Mesendoderm (in vitro differentiated cells): ENCODE measurements around the gene GFRA3.

Source experiments
- DNase-seq: peaks from one replicate; pipeline ENCODE4 v3.0.0; 2013
- H2AK5ac ChIP-seq: 2 replicates; pipeline ENCODE4 v1.6.1; 2013; ENCODE audit warnings: low read length, inconsistent platforms
- H2BK120ac ChIP-seq: 2 replicates; pipeline ENCODE4 v1.6.1; 2013; ENCODE audit warnings: low read depth, mild to moderate bottlenecking, low read length, moderate library complexity, mixed read lengths
- H2BK15ac ChIP-seq: replicated peaks from 2 replicates; pipeline ENCODE4 v1.6.1; 2013; ENCODE audit warnings: low read depth, mild to moderate bottlenecking, moderate library complexity
- H2BK5ac ChIP-seq: 2 replicates; pipeline ENCODE4 v1.6.1; 2013; ENCODE audit warnings: low read length, inconsistent platforms
- H3K18ac ChIP-seq: 2 replicates; pipeline ENCODE4 v1.6.1; 2013; ENCODE audit warnings: mild to moderate bottlenecking, low read length, mixed read lengths
- H3K23ac ChIP-seq: one replicate; pipeline ENCODE4 v1.6.1; 2013; ENCODE audit warnings: low read length
- H3K27ac ChIP-seq: 2 replicates; pipeline ENCODE4 v1.5.1; 2013; ENCODE audit warnings: low read depth, mild to moderate bottlenecking, inconsistent platforms, low read length, moderate library complexity
- H3K27me3 ChIP-seq: 2 replicates; pipeline ENCODE4 v1.6.1; 2013; ENCODE audit warnings: low read length, control low read depth, mild to moderate bottlenecking, inconsistent platforms; ENCODE audit not compliant: insufficient read depth, poor library complexity
- H3K36me3 ChIP-seq: 2 replicates; pipeline ENCODE4 v1.6.1; 2013; ENCODE audit warnings: low read length, inconsistent platforms; ENCODE audit not compliant: control insufficient read depth, insufficient read depth
- H3K4ac ChIP-seq: one replicate; pipeline ENCODE4 v1.6.1; 2013; ENCODE audit warnings: low read depth, mild to moderate bottlenecking, low read length, moderate library complexity
- H3K4me1 ChIP-seq: 2 replicates; pipeline ENCODE4 v1.6.1; 2013; ENCODE audit warnings: low read depth, low read length, inconsistent platforms; ENCODE audit not compliant: control insufficient read depth
- H3K4me2 ChIP-seq: 2 replicates; pipeline ENCODE4 v1.6.1; 2013; ENCODE audit warnings: low read length
- H3K4me3 ChIP-seq: 2 replicates; pipeline ENCODE4 v1.5.1; 2013; ENCODE audit warnings: mild to moderate bottlenecking, low read length
- H3K56ac ChIP-seq: one replicate; pipeline ENCODE4 v1.6.1; 2013; ENCODE audit warnings: low read length
- H3K79me1 ChIP-seq: 2 replicates; pipeline ENCODE4 v1.6.1; 2013; ENCODE audit warnings: low read length, inconsistent platforms
- H3K79me2 ChIP-seq: 2 replicates; pipeline ENCODE4 v1.6.1; 2013; ENCODE audit warnings: mild to moderate bottlenecking, low read length; ENCODE audit not compliant: control insufficient read depth, insufficient read depth
- H3K9ac ChIP-seq: 2 replicates; pipeline ENCODE4 v1.6.1; 2013; ENCODE audit warnings: low read length, inconsistent platforms
- H4K5ac ChIP-seq: one replicate; pipeline ENCODE4 v1.6.1; 2013; ENCODE audit warnings: low read length
- H4K8ac ChIP-seq: one replicate; pipeline ENCODE4 v1.6.1; 2013; ENCODE audit warnings: low read depth, mild to moderate bottlenecking, control low read depth, low read length, moderate library complexity
- WGBS: extraction: QIAGEN DNeasy Blood & Tissue Kit; methylation state at CpG from one replicate; pipeline ENCODE4 v1.1.7; 2013; ENCODE audit warnings: low lambda C conversion rate, missing lambda C conversion rate; ENCODE audit not compliant: insufficient coverage; ENCODE audit errors: extremely low coverage; 5-methylcytosine and 5-hydroxymethylcytosine counted together

The GFRA3 gene

DNA sequence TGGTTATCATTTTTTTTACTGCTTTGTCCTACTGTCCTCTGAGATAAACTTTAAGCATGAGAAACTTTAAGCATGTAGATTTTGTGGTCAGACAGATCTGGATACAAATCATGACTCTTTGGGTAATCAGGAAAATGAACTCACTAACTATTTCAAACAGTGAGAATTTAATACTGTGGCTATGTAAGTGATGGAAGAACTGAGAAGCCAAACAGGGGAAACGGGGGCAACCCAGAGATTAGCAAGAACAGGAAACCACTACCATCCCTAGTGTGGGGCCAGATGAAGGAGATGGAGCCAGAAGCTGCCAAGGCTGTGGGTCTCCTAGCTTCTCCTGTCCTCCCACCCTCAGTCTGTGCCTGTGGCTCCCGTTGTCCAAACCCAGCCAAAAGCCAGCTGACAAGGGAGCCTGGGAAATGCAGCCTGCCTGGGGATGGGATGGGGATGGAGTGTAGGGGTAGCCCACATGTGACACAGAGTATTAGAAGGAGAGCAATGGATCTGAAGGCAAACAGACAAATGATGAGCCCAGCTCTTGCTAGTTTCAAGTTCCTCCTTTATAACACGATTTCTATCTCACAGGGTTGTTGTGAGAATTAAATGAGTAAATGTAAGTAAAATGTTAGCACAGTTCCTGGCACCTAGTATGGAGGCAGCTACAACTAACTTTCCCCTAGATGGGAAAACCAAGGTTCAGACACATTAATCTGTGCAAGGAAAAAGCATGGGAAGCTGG, 33.6 kb downstream of the GFRA3 start:
- no peak for DNase-seq
- Histone ChIP-seq H3K4ac (no peak overlapping the region), H3K56ac (no peak overlapping the region), H3K23ac (no peak overlapping the region), H3K9ac (no peak overlapping the region), H2BK15ac (no peak overlapping the region), H4K5ac (no peak overlapping the region), H3K79me1 (no peaks in the 10 kb centered on the region), H3K79me2 (no peaks in the 10 kb centered on the region), H3K4me1 (peaks cover 2% of the 10 kb centered on the region), H3K27ac (no peak overlapping the region), H3K4me2 (no peak overlapping the region), H3K36me3 (no peaks in the 10 kb centered on the region), H3K4me3 (no peak overlapping the region), H3K27me3 (peaks cover 21% of the 10 kb centered on the region), H2BK5ac (no peak overlapping the region), H3K18ac (no peak overlapping the region), H2AK5ac (no peak overlapping the region), H4K8ac (no peak overlapping the region), H2BK120ac (no peak overlapping the region)
- WGBS: no CpG with 5 or more reads among the region's 3 CpGs

DNA sequence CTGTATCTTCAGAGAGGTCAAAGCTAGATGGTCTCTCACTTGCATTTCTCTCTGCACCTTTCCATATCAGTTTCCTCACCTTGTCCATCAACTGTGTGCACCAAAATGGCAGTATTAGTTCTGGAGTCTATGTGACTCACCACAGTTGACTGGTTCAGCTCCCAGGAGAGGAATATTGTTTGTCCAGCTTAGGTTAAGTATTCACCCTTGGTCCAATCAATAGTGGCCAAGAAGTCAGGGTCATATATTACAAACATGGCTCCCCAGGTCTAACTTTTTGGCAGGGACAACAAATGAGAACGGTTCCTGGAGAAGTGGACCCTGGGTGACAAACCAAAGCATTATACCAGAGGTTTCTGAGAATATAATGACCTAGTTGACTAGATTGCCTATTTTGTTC, 36.4 kb downstream of the GFRA3 start:
- Histone ChIP-seq H2AK5ac (no peak overlapping the region), H3K27me3 (peaks cover 21% of the 10 kb centered on the region), H3K9ac (no peak overlapping the region), H3K36me3 (no peaks in the 10 kb centered on the region), H2BK120ac (no peak overlapping the region), H3K4ac (no peak overlapping the region), H4K5ac (no peak overlapping the region), H2BK15ac (no peak overlapping the region), H3K79me2 (no peaks in the 10 kb centered on the region), H3K4me3 (no peak overlapping the region), H3K4me1 (no peaks in the 10 kb centered on the region), H3K4me2 (no peak overlapping the region), H3K27ac (no peak overlapping the region), H4K8ac (no peak overlapping the region), H3K56ac (no peak overlapping the region), H3K79me1 (no peaks in the 10 kb centered on the region), H2BK5ac (no peak overlapping the region), H3K18ac (no peak overlapping the region), H3K23ac (no peak overlapping the region)
- no CpG with 5 or more reads among the region's 1 CpG for WGBS
- DNase-seq: no peak

DNA sequence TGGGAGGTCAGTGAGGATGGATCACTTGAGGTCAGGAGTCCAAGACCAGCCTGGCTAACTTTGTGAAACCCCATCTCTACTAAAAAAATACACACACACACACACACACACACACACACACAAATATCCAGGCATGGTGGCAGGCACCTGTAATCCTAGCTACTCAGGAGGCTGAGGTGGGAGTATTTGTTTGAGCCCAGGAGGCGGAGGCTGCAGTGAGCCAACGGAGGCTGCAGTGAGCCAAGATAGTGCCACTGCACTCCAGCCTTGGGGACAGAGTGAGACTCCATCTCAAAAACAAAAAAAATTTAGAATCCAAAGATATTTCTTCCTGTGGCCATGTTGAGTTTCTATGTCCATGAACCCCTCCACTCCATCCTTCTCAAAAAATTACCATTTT, 39.8 kb downstream of the GFRA3 start:
- Histone ChIP-seq H3K27ac (no peak overlapping the region), H3K79me1 (no peaks in the 10 kb centered on the region), H3K18ac (no peak overlapping the region), H3K56ac (no peak overlapping the region), H2BK5ac (no peak overlapping the region), H3K79me2 (no peaks in the 10 kb centered on the region), H2BK15ac (no peak overlapping the region), H3K9ac (no peak overlapping the region), H3K4ac (no peak overlapping the region), H3K4me2 (no peak overlapping the region), H2AK5ac (no peak overlapping the region), H3K4me1 (peaks cover 2% of the 10 kb centered on the region), H4K8ac (no peak overlapping the region), H3K23ac (no peak overlapping the region), H3K36me3 (no peaks in the 10 kb centered on the region), H3K27me3 (peaks cover 4% of the 10 kb centered on the region), H4K5ac (no peak overlapping the region), H3K4me3 (no peak overlapping the region), H2BK120ac (no peak overlapping the region)
- no peak for DNase-seq
- no CpG with 5 or more reads among the region's 2 CpGs for WGBS

DNA sequence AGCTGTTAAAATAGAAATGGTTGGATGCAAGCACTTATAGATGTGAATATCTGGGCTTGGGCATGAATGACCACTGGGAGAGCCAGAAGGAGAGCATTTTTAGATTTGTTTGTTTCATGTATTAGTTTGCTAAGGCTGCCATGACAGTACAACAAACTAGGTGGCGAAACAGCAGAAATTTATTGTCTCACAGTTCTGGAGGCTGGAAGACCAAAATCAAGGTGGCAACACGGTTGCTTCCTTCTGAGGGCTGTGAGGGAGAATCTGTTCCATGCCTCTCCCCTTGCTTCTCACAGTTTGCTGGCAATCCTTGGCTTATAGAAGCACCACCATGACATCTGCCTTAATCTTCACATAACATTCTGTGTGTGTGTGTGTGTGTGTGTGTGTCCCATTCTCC, 41.1 kb downstream of the GFRA3 start:
- H3K4me2 ChIP-seq: no peak overlapping the region
- no peak overlapping the region for H3K27ac ChIP-seq
- H3K36me3 ChIP-seq: no peaks in the 10 kb centered on the region
- H2BK15ac ChIP-seq: no peak overlapping the region
- H3K9ac ChIP-seq: no peak overlapping the region
- H3K4me3 ChIP-seq: no peak overlapping the region
- no peaks in the 10 kb centered on the region for H3K79me2 ChIP-seq
- H2BK5ac ChIP-seq: no peak overlapping the region
- no peak overlapping the region for H4K5ac ChIP-seq
- no peaks in the 10 kb centered on the region for H3K27me3 ChIP-seq
- H2BK120ac ChIP-seq: no peak overlapping the region
- H3K23ac ChIP-seq: no peak overlapping the region
- no peak for DNase-seq
- H3K56ac ChIP-seq: no peak overlapping the region
- no peak overlapping the region for H4K8ac ChIP-seq
- H3K79me1 ChIP-seq: no peaks in the 10 kb centered on the region
- H2AK5ac ChIP-seq: no peak overlapping the region
- no peak overlapping the region for H3K4ac ChIP-seq
- H3K18ac ChIP-seq: no peak overlapping the region
- WGBS: no CpG with 5 or more reads among the region's 2 CpGs
- H3K4me1 ChIP-seq: peaks cover 2% of the 10 kb centered on the region

DNA sequence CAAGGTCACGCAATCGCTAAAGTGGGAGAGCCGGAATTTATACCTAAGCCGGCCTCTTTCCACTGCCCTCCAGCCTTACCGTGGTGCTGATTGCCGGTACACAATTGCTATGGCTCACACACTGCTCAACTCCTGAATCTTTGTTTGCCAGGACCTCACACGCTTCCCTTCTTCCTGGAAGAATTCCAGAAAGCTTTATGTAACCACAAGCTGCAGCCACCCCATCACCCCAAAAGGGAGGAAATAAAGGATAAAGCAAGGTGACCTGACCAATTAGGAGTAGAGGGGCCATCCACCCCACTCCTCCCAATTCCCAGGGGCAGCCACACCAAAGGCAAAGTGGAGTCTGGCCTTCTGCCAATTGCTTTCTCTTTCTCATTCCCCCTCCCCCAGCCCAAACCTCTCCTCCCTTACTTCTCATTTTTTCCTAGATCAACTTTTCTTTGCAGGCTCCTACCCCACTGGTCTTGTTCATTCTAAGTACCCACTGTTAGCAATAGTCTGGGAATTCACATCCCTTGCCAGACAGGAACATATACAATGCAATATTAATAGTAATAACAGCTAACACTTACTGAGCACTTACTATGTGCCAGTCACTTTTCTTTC, 43.3 kb downstream of the GFRA3 start:
- H3K27me3 ChIP-seq: no peaks in the 10 kb centered on the region
- H2BK120ac ChIP-seq: no peak overlapping the region
- no peak overlapping the region for H2BK5ac ChIP-seq
- H3K36me3 ChIP-seq: no peaks in the 10 kb centered on the region
- no peak overlapping the region for H4K5ac ChIP-seq
- H3K4me3 ChIP-seq: no peak overlapping the region
- H3K27ac ChIP-seq: no peak overlapping the region
- H3K23ac ChIP-seq: no peak overlapping the region
- no peak overlapping the region for H2AK5ac ChIP-seq
- peak; percentile 26 for DNase-seq
- no CpG with 5 or more reads among the region's 7 CpGs for WGBS
- peaks cover 2% of the 10 kb centered on the region for H3K4me1 ChIP-seq
- H3K56ac ChIP-seq: no peak overlapping the region
- no peak overlapping the region for H3K4me2 ChIP-seq
- no peak overlapping the region for H3K18ac ChIP-seq
- H3K79me1 ChIP-seq: no peaks in the 10 kb centered on the region
- H2BK15ac ChIP-seq: no peak overlapping the region
- H3K79me2 ChIP-seq: no peaks in the 10 kb centered on the region
- no peak overlapping the region for H3K4ac ChIP-seq
- H3K9ac ChIP-seq: no peak overlapping the region
- no peak overlapping the region for H4K8ac ChIP-seq

DNA sequence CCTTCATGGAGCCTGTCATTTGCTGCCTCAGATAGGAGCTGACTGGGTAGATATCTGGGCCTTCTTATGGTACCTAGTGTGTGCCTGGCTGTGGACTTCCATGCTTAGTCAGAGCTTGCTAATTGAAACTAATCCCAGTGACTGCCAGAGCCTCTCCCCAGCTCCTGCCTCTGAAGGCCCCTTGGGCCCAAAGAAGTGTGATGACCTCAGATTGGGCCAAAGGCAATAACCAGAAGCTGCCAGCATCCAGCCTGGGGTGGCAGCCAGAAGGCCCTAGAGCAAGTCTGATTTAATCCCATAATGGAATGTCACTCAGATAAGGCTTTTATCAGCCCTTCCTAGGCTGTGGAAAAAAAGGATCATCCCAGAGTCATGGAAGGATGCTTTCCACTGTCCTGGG, 44.2 kb downstream of the GFRA3 start:
- H3K79me2 ChIP-seq: no peaks in the 10 kb centered on the region
- H3K4me2 ChIP-seq: no peak overlapping the region
- H3K27ac ChIP-seq: no peak overlapping the region
- H4K8ac ChIP-seq: no peak overlapping the region
- H2BK120ac ChIP-seq: no peak overlapping the region
- H3K9ac ChIP-seq: no peak overlapping the region
- H3K79me1 ChIP-seq: no peaks in the 10 kb centered on the region
- H3K23ac ChIP-seq: no peak overlapping the region
- H2BK5ac ChIP-seq: no peak overlapping the region
- H3K27me3 ChIP-seq: no peaks in the 10 kb centered on the region
- no peak overlapping the region for H4K5ac ChIP-seq
- no peak overlapping the region for H2BK15ac ChIP-seq
- no peak overlapping the region for H3K4ac ChIP-seq
- no peak overlapping the region for H3K18ac ChIP-seq
- no peak overlapping the region for H3K56ac ChIP-seq
- no peaks in the 10 kb centered on the region for H3K36me3 ChIP-seq
- H2AK5ac ChIP-seq: no peak overlapping the region
- peak; percentile 96 for DNase-seq
- no peak overlapping the region for H3K4me3 ChIP-seq
- H3K4me1 ChIP-seq: peaks cover 2% of the 10 kb centered on the region
